HG03575 (cell line): Measurements from ENCODE around the gene CADM1.

Experiments used
- ATAC-seq: cut with Tn5 transposase; IDR thresholded peaks from one replicate; pipeline ENCODE4 v1.9.1; 2021; ENCODE audit not compliant: unreplicated experiment, insufficient number of reproducible peaks, low FRiP score; ENCODE audit errors: extremely low read depth

Gene CADM1

DNA sequence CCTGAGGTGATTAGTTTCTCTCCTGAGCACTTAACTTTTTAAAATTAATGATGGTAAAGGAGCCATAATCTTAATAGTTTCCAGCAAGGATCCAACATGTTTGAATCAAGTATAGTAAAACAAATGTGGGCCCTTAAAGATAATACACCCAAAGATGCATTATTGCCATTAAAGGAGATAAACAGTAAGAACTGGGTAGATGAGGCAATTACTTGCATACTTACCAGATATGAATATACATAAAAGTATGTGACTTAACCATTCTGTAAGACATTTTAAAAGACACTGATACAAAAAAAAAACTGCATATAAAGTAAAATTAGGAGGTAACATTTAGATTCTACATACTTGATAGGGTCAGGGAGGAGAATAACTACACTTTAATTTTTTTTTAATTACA, 48.2 kb downstream of the CADM1 start:
- no peak for ATAC-seq

DNA sequence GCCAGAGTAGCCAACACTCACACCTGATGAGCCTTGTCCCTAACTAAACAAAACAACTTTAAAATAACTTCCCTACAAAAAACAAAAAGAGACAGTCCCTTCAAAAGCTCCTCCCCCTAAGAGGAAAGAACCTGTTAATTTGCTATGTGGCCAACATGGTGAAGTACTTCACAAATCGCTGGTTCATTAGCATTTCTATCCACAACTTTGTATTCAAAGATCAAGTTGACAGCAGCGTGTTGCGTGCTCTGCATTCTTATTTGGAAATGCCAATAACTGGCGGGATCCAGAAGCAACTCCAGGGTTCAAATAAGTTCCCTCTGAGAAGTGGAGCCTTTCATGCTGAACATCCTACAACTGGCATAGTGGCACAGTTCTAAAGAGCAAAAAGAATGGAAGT, 48.6 kb downstream of the CADM1 start:
- no peak for ATAC-seq

DNA sequence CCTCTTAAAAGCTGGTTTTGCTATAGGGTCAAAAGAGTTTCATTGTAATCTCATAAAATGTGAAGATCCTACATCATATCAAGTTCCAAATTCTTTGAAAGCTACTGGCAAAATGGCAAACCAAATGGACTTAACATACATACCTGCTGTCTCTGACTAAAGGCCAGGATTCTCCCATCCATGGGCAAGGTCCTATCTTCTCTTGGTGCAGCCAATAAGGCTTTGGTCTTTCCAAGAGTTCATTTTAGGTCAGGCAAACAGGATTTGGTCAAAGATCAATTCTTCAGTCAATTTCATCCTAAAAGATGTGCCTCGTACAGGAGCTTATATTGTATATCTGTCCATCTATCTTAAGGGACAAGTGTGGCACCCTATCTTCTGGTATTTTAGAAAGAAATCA, 49.7 kb downstream of the CADM1 start:
- no peak for ATAC-seq

DNA sequence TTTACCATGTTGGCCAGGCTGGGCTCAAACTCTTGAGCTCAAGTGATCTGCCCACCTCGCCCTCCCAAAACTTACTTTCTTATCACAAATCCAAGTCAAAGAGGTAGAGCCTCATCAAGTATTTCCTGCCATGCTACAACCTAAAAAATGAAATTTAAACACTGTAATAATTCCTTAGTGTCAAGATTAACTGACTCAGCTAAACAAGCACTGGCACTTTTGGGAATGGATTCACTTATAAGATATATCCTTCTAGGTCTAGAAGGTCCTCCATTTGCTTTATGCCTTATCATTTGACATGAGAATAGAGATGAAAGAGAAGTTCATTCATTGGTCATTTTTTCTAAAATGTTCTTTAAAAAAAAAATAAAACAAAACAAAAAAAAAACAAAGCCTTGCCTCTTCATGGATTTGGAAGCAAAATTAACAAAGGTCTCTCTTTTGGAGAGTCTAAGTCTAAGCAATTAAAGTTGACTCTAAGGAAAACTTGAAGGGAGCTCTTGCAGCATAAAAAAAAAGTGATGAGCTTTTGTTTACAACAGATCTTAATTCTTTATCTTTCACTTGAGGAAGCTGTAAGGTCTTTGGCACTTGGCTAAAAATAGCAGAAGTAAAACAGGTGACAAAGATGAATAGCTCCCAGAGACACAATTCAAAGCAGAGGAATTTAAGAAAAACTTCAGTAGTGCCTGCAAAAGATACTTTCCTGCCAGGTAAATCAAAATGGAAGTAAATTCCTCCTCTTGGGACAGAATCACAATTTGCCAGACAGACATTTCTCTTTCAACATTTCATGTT, 50.3 kb downstream of the CADM1 start:
- ATAC-seq = no peak

DNA sequence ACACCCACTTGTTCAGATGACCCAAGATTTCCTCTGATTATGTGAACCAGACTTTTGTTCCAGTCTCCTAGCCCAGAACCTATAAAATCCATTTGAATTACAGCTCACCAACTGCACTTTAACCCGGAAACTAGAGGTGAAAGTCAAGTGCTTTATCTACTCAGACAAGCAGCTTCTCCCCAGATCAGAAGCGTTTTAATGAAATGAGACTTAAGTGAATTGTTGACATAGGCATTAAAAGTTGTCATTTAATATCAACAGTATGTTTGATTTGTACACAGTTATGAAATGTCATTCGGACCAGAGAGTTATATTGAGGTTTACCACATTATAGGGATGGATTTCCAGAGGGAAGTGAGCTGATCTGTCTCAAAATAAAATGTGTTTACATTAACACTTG, 52.0 kb downstream of the CADM1 start:
- no peak for ATAC-seq

DNA sequence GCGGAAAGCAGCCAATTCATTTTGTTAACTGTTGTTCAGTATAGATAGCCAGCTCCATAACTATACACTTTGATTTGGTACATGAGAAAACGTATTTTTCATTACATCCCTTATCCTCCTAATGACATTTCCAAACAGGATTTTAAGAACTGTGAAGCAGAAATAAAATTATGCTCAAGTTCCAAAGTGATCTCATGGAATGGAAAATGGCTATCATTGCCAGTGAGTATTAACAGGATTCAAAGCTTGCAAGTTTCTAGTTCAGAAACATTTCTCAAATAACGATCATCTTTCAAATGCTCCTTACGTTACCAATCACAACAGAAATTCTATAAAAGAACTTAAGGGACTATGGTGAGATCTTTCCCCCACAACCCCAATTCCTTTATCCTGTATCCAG, 53.7 kb downstream of the CADM1 start:
- no peak for ATAC-seq

DNA sequence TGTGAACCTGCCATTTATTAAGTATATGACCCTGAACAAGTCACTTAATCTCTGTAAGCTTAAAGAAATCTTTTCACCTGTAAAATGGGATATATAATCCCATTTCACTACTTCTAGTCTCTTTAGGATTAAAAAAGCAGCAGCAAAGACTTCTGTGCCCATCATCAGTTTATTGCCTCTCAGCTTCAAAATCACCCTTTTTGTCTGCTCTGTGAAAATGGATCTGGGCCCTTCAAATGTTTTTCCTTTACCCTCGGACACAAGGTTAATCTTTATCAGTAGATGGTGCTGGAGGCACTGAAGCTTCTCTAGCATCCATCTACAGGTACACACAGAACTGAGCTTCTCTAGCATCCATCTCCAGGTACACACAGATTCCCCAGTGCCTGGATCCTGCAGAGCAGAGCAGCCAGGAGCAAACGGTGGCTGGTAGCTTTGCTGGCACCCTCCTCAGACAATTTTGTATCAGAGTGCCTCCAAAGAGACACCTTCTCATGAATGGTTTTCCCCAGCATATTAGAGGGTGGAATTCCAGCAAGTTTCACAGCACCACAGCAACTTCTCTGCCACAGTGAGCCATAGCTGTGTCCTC, 56.8 kb downstream of the CADM1 start:
- ATAC-seq = no peak

DNA sequence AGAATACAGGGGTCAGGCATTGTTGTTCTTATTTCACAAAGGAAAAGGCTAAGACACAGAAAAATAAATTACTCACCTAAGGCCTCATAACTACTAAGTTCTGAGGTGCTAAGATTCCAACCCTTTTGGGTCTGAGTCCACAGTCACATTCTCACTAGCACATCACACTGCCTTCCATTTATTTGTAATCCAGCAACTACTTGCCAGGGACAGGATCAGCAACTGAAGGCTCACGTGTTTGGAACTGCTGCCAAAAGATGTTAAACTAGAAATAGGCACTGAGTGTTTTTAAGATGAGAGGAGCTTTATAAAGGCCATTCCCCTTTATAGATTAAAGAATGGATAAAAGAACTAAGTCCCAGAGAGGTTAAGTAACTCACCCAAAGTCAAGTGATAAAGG, 58.0 kb downstream of the CADM1 start:
- ATAC-seq = no peak

DNA sequence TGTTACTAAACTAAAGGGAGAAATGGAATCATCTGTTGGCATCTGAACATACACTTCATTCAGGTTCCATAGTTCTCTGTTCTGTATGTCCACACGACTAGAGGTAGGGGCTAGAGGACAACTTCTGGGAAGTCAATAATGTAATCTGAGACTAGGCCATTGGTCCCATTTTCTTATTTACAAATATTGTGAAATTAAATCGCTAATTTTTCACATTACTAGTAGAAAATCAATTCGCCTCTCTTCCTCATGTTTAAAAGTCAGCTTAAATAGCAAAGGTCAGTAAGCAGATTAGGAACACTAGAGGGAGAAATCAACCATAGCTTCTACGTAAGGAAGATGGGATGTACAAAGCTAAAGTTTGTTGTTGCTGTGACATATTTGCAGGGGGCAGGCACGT, 59.7 kb downstream of the CADM1 start:
- ATAC-seq = no peak

DNA sequence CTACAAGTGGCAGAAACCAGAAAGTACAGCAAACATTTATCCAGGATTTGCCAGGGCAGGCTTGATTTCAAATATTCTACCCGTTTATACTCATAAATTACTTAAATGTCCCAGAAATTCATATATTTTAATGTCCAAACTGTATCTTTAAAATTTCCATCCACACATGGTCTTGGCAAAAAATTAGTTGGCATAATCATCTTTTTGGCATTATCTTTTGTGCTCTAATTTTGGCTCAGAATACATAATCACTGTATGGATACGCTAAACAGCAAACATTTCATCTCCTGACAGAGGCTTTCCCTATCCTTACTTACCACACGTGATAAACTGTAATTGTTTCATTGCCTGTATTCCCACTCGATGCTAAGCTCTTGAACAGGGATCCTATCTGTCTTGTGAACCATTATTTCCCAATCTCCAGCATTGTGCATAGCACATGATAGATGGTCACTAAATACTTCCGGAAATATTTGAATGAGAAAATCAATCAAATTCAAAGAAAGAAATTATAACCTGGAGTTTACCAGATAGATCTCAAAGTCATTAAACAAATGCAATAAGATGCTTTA, 64.2 kb downstream of the CADM1 start:
- no peak for ATAC-seq

DNA sequence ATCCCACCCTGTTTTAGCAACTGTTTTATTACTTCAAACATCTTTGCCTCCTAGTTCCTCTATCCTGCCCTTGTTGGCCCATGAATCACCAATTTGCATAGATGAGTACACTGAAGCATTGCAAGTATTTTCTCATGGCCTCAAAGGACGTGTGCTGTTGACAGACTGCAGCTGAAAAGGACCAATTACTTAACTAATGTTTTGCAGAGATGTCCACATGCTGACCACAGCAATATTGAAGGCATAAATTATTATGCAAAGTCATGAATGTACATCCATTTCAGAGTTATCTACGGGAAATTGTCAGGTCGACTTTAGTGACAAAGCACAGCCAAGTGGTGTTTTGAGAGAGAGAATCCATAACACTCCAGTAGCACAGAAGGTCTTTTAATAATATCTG, 64.8 kb downstream of the CADM1 start:
- no peak for ATAC-seq

DNA sequence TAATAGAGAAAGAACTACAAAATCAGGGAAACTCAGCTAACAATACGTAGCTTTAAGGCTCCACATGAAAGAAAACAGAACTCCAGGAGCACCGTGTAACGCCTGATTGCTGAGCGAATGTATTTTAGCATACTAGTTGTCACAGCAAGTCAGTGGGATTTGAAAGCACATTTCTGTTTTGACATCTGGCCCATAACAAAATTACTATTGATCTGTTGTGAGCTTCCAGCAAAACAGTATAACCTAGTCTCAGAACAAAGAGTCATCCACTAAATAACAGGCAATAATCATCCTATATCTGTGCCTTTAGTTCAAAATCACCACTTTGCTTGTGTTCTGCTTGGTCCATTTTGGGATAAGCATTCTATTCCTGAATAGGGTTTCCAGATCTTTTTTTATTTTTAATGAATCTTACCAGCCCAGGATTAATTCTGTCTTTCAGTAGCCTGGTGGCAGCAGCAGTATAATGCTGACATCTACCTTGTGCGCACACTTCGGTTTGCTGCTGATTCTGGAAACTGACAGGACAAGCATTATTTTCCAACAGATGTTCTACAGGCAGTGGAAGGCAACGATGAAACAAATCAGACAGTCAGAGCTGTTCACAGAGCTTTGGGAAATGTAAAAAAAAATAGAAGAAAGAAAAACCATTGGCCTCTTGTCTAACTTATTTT, 66.2 kb downstream of the CADM1 start:
- ATAC-seq = no peak

DNA sequence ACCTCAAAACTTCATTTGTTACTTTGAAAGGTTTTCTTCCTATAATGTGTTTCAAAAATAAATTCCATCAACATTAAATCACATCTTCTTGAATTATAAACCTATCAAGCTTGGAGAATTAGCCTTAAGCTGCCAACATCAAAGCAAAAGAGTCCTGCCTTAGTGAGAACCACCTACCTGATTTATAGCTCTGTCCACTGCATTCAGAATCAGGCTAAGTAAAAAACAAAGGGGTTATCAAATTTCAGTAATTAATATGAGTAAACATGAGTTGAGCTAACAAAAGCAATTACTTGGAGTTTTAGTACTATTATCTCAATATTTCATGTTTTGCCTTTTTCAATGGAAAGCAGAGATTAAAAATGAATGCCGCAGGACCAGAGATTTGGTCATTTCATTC, 73.9 kb downstream of the CADM1 start:
- no peak for ATAC-seq

DNA sequence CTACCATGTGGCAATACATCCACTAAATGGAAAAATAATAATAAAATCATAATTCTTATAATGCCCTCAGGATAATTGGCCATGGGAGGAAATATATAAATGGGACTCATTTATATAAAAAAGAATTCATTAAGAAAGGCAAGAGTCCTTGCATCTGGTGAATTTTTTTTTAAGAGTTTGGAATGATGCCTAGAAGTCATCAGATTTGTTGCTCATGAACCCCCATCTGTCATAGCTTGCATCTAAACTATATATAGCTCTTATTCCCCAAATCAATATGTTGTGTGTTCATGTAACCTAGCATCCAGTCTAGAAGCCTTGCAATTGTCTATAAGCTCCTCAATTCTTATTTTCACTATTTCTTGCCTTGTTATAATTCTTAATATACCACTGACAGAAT, 75.9 kb downstream of the CADM1 start:
- ATAC-seq = no peak

DNA sequence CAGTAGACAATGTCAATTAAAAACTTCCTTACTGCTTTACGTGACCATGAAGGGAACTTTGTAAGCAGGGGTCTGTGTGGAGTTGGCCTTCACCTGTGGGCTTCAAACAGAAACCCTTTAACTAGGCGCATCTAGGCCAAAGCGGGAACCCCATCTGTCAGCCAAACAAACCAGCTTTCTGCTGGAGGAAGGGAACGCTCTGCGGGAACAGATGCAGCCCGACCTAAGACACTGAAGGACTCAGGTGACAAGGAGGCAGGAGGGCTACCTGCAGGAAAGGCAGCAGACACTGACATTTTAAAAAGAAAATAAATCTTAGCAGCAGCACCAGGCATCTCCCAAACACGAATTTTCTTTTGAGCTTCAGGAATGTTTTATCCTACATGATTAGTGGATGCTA, 78.4 kb downstream of the CADM1 start:
- ATAC-seq = no peak

DNA sequence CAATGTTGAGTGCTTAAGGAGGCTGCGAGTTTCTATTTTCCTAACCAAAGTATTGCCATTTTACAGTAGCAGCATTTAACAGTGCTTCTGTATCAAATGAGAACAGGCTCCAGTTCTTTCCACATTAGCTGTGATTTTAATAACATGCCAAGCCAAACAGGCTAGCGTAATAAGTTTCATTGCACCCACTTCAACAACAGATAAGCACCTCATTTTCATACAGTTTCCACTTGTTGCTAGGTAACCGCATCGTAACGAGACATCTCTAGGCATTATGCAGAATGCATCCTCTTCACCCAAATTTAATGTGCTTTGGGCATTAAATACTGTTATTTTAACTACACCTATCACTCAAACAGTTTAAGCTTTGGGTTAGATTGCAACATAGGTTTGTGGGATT, 79.0 kb downstream of the CADM1 start:
- ATAC-seq = no peak

DNA sequence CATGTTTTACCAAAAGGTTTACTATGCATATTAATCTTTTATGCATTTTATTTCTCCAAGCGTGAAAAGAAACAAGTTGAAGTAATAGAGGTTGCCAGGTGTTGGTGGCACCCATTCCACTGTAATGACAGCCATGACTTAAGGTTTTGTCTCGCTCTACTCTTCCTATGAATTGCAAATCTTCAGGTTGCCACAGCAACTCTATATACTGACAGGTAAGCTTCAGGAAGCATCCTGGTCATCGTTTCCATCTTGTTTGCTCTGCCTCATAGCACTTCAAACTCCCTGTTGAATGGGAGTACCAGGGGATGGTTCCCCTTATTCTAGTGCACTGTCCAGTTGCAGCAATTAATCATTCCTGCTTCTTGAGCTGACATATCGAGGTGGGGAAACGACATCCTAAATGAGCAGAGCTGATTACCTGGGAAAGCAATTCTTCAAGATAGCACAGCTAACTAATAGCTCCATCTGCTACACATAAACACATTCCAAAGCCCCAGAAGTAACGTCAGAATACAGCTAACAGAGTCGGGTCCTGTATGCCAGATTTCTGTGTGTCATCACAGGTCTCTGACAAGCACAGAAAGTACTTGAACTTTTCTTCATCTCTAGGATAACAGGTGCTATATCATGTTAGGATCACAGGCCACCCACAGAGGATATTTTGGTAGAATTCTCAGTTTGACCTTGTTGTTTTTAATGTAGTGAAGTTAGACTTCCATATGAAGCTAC, 80.3 kb downstream of the CADM1 start:
- no peak for ATAC-seq

DNA sequence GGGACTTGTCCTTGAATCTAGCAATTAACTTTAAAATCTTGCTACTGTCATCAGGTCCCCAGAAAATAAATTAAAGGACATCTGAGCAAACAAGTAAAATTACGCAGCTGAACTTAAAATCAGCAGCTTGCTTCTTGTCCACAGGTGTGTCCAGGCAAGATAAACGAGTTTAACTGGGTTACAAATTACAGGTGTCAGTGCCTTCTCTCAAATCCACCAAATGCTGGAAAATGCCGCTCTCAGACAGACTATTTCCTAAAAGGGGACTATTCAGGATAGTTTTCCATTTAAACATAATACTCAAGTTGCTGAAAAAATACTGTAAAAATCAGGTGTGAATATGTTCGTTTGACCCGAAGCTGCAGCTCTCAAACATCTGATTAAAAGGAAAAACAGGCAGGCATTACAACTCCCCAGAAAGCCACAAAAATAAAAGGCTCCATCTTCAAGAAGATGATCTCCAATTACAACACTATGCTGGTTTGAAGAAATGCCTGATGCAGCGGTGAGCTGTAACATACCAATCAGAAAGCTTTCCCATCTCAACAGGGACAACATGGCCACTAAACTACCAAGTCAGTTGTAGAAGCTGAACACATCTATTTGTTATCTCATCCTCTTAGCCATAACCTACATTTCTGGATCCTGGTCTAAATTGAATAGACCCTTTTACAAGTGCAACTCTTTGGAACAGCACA, 82.1 kb downstream of the CADM1 start:
- ATAC-seq = no peak
